Measurements from ENCODE around the gene WWC1.

WWC1 gene

DNA sequence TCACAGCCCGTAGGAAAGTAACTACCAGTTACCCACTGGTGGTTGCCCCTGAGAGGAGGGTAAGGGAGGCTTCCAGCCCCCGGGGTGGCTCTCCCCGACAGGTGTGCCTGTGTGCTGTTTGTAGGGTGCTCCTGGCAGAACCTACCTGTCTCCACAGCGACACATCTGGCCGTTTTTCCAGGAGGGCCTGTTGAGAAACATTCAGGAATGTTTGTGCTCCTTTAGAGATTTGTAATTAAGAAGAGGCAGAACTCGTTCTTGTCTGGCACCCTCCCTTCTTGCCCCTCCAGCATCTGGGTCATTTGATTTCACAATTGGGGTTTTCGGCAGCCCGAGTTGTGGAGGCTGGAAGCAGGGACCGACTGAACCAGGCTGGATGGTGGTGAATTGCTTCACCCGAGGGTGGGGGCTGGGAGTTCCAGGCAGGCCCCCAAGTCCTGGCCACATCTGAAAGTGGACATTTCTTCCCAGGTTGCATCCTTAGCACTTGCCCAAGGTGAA, 74.2 kb downstream of the WWC1 start:
- no peak for DNase-seq

DNA sequence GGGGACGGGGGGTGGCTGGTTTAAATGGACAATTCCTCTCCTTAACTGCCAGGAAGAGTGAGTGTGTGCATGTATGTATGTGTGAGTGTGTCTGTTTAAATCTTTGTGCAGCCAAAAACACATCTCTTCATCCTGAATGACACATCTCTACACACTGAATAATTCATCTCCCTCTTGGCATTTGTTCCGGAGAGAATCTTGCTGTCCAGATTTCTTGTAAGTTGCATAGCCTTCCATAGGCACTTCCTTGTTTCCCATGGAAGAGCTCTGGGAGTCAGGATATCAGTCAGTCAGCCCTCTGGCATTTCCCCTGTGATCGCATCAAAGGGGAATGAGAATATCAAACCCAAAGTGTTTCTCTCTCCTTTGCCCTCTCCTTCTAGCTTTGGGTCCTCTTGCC, 74.7 kb downstream of the WWC1 start:
- no peak for DNase-seq

DNA sequence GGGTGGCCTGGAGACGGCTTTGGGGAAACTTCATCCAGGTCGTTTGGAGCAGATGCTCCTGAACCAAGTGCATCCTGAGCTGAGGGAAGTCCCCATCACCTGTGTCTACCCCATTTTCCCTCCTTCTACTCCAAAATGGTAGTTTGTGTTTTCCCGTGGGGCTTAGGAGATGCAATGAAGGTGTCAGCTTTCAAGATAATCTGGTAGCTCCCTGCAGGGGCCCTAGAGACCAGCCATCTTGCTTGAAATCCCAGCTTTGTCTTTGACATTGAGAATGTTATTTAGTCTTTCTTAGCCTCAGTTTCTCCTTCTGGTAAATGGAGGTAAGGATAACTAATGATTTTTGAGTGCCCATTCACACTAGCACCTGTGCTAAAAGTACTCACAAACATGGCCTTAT, 77.4 kb downstream of the WWC1 start:
- no peak for DNase-seq

DNA sequence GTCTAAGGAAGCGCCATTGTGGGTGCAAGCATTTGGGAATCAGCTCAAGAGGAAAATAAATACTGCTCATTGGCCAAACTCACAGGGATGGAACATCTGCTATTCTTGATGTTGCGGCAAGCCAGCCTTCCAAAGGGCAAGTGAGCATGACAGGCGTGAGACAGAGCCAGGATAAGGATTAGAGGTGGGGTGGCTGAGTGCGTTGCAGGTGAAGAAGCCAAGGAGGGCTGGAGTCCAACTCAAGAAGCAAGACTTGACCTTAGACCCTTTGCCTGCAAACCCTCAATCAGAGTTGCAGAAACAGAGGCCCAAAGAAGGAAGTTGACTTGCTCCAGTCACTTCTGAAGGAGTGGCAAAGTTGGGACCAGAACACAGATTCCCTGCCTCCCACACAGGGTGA, 79.4 kb downstream of the WWC1 start:
- no peak for DNase-seq

- DNase-seq: no peak
Observed at GRCh38 chr5:168372356-168372946, 81.0 kb downstream of the WWC1 start.

DNA sequence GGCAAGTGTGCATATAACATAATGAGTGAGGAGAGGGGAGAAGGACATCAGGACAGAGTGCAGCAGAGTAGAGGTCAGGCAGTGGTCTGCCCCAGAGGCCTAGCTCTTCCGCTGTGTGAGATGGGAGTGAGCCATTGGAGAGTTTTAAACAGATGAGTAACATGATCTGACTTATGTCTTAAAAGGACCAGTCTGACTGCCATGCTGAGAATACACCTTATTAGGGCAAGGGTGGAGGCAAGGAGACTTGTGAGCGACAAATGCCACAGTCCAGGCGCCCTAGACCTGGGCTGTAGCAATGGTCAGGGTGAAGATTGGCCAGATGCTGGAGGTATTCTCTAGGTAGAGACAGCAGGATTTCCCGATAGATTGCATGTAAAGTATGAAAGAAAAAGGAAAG, 83.1 kb downstream of the WWC1 start:
- DNase-seq: no peak

GRCh38 chr5:168375214-168375613, 83.8 kb downstream of the WWC1 start:
- no peak for DNase-seq

- DNase-seq: peak; percentile 6
Observed at GRCh38 chr5:168377525-168377924, 86.1 kb downstream of the WWC1 start.

GRCh38 chr5:168378741-168379140, 87.3 kb downstream of the WWC1 start:
- no peak for DNase-seq

GRCh38 chr5:168382421-168382820, 91.0 kb downstream of the WWC1 start:
- no peak for DNase-seq

DNA sequence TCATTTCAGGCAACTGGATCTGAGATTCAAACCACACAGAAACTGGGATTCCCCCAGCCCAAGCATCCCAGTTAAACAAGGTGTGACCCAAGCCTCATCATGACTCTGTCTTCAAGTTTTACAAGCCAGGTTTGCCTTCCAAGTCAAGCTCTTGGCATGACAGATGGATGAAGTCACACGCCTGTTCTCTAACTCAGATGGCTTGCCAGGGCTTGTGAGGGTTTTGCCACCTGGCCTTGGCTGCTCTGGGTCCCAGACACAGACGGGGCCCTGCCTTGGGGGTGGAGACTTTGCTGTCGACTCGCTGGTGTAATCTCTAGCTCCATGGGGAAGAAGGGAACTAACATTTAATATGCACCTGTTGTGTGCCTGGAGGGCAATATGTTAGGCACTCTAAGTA, 99.0 kb downstream of the WWC1 start:
- no peak for DNase-seq

GRCh38 chr5:168393773-168394172, 102.3 kb downstream of the WWC1 start:
- no peak for DNase-seq

DNA sequence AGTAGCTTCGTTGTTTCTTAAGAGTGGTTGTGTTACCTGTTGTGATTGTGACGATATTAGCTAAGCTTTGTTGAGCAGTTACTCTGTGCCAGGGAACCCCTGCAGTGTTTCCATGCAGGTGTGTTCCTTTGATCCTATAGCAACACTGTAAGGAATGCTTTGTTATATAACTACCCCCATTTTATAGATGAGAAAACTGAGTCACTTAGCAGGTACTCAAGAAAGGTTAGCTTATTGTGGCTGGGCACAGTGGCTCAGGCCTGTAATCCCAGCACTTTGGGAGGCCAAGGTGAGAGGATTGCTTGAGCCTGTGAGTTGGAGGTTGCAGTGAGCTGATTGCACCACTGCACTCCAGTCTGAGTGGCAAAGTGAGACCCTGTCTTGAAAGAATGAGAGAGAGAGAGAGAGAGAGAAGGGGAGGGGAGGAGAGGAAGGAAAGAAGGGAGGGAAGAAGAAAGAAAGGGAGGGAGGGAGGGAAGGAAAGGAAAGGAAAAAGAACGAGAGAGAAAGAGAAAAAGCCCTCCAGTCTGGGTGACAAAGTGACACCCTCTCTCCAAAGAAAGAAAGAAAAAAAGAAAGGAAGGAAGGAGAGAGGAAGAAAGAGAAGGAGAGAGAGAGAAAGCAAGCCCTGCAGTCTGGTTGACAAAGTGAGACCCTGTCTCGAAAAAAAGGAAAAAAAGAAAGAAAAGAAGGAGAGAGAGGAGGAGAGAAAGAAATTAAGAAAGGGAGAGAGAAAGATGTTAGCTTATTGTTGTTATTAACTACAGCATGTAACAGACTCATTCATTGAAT, 109.2 kb downstream of the WWC1 start:
- DNase-seq: no peak

DNA sequence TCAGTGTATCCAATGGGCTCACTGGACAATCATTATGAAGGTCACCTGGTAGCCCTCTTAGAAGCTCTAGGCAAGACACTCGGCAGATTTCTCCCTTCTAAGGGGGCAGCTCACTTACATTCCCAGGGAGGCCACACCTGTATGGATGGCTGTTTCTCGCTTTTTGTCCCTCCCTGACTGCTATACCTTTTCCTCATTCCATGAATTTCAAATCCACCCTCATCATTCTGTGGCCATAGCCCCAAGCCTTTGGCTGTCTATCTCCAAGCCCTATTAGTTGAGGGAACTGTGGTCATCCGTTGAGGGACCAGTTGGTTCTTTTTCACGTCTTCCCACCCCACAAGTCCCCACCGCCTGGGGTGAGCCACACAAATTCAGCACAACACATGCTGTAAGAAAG, 109.8 kb downstream of the WWC1 start:
- DNase-seq: no peak

DNA sequence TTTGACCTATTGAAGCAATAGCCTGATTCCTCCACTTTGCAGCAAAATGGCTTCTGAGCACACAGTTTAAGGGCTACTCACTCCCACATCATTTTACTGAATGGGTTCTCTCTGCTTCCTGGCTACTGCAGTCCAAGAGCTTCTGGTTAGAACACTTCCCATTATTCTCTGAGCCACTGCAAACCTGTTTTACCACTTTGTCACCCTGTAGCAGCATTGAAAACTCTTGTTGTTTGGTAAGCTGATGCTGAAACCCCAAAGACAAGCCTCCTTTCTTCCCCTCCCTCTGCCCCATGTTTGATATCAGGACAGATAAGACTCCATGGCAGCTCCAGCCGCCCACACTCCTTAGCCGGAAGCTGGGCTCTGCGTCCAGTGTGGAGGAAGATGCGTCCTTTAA, 110.4 kb downstream of the WWC1 start:
- DNase-seq: no peak

DNA sequence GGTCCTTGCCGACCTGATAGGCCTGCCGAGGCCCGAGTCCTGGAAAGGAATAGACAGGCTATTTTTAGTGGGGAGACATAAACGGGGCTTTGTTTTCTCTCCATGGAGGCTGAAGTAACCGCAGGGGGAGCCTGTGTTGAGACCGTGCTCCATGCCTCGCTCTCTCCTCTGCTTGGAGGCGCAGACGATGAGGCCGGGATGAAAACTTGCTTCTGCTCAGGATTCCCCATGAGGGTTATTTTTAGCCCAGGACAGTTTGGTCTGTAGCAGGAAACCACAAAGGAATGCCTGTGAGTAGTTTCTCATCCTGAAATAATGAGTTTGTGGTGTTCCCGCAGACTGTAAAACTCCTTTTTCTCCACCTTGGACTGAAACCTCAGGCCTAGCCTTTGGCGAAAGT, 112.9 kb downstream of the WWC1 start:
- no peak for DNase-seq

DNA sequence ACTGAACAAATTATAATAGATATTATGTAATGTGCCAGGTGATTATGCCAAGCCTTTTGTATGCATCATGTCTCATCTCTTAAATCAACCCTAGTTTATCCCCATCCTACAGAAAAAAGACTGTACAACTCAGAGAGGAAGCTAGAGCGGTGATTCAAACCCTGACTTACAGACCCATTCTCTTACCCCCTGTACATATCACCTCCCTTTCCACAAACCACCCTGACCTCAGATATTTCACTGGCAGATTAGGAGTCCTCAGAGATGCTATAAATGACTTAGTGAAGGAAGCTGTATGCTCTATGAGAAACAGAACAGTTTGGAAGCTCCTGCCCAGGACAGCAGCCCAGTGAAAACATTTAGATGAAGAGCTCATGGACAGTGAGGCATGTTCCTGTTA, 115.8 kb downstream of the WWC1 start:
- DNase-seq: peak; percentile 66

GRCh38 chr5:168408561-168409305, 117.3 kb downstream of the WWC1 start:
- DNase-seq: no peak

DNA sequence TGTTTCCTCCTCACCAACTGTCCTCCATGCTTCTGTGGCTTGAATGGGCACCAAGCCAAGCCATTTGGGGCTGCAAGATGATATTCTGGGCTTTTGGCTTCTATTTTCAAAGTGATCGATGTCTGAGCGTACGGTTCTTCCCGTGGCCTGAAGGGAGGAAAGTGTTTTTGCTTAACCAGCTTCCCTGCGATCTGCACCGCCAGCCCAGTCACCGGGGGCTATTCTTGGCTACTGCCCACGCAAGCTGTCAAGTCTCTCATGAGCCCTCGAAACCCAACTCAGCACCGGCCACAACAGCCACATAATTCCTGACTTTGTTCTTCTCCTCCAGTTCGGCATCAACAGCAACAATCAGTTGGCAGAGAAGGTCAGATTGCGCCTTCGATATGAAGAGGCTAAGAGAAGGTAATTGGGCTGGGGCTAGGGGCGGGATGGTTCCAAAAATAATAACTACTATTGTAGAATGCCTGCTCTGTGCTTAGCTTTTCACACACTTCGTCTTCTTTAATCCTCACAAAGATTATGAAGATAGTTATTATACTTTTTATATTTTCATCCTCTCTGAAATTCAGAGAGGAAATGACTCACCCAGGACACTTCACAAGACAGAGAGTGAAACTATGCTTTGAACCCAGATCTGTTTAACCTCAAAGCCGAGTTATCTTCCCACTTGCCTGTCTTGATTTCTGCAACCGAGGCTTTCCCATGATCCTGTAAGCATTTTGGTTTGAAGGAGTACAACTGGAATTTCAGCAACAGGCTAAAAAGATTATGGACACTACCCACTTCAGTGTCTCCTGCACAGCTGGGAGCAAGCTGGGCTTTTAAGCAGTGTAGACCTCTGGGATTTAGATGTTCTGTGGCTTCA, 118.4 kb downstream of the WWC1 start:
- DNase-seq: peak; percentile 61

DNA sequence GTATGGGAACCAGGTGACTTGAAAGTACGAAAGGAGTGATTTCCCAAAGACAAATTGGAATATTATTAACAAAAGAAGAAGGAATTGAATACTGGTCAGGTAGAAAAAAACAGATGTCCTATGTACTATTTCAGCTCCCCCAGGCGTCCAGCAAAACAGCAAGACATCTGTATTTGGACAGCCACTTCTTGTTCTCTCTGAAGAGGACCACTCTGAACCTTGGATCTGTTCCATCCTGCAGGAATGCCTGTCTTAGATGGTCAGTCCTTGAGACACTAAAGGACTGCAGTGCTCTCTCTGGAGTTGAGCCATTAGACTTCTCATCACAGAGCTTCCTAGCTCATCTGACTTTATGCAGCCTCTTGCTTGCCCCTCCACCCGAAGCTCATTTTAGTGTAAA, 120.4 kb downstream of the WWC1 start:
- DNase-seq: no peak

- no peak for DNase-seq
Observed at GRCh38 chr5:168413062-168413461, 121.6 kb downstream of the WWC1 start.

DNA sequence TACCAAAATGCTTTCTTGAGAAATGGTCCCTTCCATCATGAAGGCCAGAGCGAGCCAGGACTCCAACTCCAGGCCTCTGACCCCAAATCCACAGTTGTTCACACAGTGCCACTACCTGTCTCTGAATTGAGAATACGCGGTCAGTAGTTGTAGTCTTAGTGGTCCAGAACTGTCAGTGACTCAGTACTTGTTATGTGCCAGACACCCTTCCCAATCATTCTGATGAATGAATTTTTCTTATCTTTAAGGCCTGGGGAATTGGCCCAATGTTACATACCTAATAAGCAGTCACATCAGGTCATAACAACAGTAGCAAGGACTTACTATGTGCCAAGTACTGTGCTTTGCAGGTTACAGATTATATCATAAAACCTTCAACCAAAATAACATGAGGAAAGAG, 122.2 kb downstream of the WWC1 start:
- no peak for DNase-seq

DNA sequence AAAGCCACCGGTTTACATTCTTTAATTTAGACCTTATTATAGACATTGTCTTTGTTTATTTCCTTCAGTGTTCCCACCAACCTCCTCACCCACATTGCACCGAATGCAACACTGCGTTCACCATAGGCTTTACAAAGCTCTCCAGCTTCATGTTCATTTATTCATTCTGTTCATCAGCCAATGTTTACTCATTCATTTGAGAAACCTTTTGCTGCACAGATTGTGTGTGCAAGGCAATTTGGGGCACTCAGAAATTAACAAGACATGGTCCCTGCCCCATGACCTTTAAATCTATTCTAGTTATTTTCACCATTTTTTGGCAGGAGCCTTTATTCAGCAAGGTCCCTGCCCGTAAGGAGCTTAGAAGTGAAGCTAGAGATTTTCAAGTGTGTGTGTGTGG, 124.0 kb downstream of the WWC1 start:
- no peak for DNase-seq
